Activated CD8-positive, alpha-beta T cell treated with anti-CD3 and anti-CD28 coated beads, Interleukin-2, amount 10 ng/mL, durations not matched to agents 7 days and 5 days (primary cell): ENCODE results near the gene DIPK1B. TPM values are rescaled to one million over a fixed set of nuclear protein-coding genes. Genes with fewer than 3 reads are reported as not detected.
"Not testable (repeated sequence)": the region's sequence is repeated elsewhere in the genome, so short reads cannot be mapped to it uniquely, and the experiment has no call there.

ENCODE experiments used
- ATAC-seq: fragments of 150-1000 bp; cut with Tn5 transposase; one replicate; pipeline ENCODE4 v1.10.0; 2021; ENCODE audit warnings: moderate library complexity
- CTCF ChIA-PET: fragments of 350-600 bp; sonication (Branson Sonifier 250); formaldehyde crosslinking; loops from one replicate; lab custom pipeline; 2021; ENCODE audit warnings: antibody characterized with exemption; lab: Charles Lee
- POLR2A ChIA-PET: fragments of 350-600 bp; sonication (Branson Sonifier 250); formaldehyde crosslinking; loops from one replicate; lab custom pipeline; 2021; ENCODE audit warnings: antibody characterized with exemption; lab: Charles Lee
- DNase-seq: peaks from one replicate; pipeline ENCODE4 v3.0.0-alpha.2; 2020
- H3K27ac Mint-ChIP-seq: one replicate; pipeline ENCODE4 v1.8.0; 2021; ENCODE audit warnings: mild to moderate bottlenecking, mixed read lengths
- H3K27me3 Mint-ChIP-seq: one replicate; pipeline ENCODE4 v1.8.0; 2021; ENCODE audit warnings: low read depth, mixed read lengths
- H3K36me3 Mint-ChIP-seq: one replicate; pipeline ENCODE4 v1.8.0; 2021; ENCODE audit warnings: low read depth, mixed read lengths
- H3K4me1 Mint-ChIP-seq: one replicate; pipeline ENCODE4 v1.8.0; 2021; ENCODE audit warnings: low read depth, mixed read lengths
- H3K4me3 Mint-ChIP-seq: one replicate; pipeline ENCODE4 v1.8.0; 2021; ENCODE audit warnings: mild to moderate bottlenecking, mixed read lengths
- H3K9me3 Mint-ChIP-seq: one replicate; pipeline ENCODE4 v1.8.0; 2022; ENCODE audit warnings: mixed read lengths; ENCODE audit not compliant: insufficient read depth
- total RNA-seq, 2 experiments: library from RNA; stranded (reverse); gene quantifications; one replicate each; pipeline ENCODE4 v1.2.3, GENCODE V29; 2021

The DIPK1B gene
- total RNA-seq, 2 experiments from 2014 or later = 0.16 TPM; not detected in 1

DNA sequence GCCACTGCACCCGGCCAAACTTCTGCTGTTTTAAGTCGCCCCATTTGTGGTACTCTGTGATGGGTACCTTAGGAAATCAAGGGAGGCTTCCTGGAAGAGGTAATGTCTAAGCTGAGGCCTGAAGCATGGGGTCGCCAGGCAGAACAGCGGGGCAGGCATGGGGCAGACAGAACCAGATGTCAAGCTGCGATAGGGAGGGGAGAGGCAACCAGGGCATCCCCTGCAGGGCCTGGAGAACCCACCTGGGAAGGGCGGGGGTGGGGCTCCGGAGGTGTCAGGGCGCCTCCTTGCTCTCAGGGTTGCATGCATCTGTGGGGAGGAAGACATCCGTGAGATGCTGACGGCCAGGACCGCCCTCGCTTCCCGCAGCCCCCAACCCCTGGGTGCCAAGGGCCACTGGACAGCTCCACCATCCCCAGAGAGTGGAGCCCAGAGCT is 49.2 kb downstream of the DIPK1B start:
- no peak for ATAC-seq
- no peak for DNase-seq
- no peaks in the 10 kb centered on the region for H3K9me3 Mint-ChIP-seq
- no peaks in the 10 kb centered on the region for H3K36me3 Mint-ChIP-seq
- H3K27ac Mint-ChIP-seq = no peak overlapping the region
- peaks cover 6% of the 10 kb centered on the region for H3K4me1 Mint-ChIP-seq
- no peak overlapping the region for H3K4me3 Mint-ChIP-seq
- H3K27me3 Mint-ChIP-seq = no peaks in the 10 kb centered on the region
- POLR2A ChIA-PET = no interaction called here
- CTCF ChIA-PET = interaction anchor here (1.9 to 2.2 kb wide), 2 partner anchors 11 to 16 kb away, joined by 8 to 9 read pairs; no protein-coding TSS in a partner anchor

DNA sequence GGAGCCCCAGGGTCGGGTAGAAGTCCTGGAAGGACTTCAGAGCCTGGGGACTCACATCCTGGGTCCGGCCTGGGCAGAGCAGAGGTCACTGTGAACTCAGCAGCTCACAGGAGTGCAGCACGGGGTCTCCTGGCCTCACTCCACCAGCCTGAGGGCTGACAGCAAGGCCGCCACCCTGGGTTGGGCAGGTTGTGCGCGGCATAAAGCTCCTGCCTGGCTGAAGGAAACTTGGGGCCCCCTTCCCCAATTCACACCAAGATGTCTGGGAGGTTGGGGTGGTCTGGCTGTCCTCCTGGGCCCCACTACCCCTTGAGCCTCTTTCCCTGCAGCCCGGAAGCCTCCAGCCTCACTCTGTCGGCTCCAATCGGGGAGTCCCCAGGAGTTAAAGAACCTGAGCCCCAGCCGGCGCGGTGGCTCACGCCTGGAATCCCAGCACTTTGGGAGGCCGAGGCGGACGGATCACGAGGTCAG is 49.9 kb downstream of the DIPK1B start:
- Mint-ChIP-seq H3K9me3 (no peaks in the 10 kb centered on the region), H3K36me3 (no peaks in the 10 kb centered on the region), H3K27me3 (no peaks in the 10 kb centered on the region), H3K4me3 (no peak overlapping the region), H3K27ac (no peak overlapping the region), H3K4me1 (peaks cover 11% of the 10 kb centered on the region)
- no peak for ATAC-seq
- ChIA-PET CTCF (no interaction called here), POLR2A (no interaction called here)
- DNase-seq = no peak

- POLR2A ChIA-PET = no interaction called here
- Mint-ChIP-seq H3K4me3 (no peak overlapping the region), H3K27ac (no peak overlapping the region), H3K27me3 (no peaks in the 10 kb centered on the region), H3K4me1 (peaks cover 11% of the 10 kb centered on the region), H3K9me3 (no peaks in the 10 kb centered on the region), H3K36me3 (no peaks in the 10 kb centered on the region)
- DNase-seq (peak; percentile 57), ATAC-seq (peak; percentile 50)
- CTCF ChIA-PET = interaction anchor here (1.0 kb wide), 1 partner anchor 34 kb away, joined by 3 read pairs; no protein-coding TSS in a partner anchor
Measured at GRCh38 chr9:136762915-136763648, 50.7 kb downstream of the DIPK1B start.

GRCh38 chr9:136763649-136764035 is 51.3 kb downstream of the DIPK1B start:
- ATAC-seq (no peak), DNase-seq (no peak)
- POLR2A ChIA-PET = interaction anchor here (1.4 kb wide), 1 partner anchor 36 kb away, joined by 5 read pairs; no protein-coding TSS in a partner anchor
- Mint-ChIP-seq H3K4me1 (peaks cover 11% of the 10 kb centered on the region), H3K36me3 (no peaks in the 10 kb centered on the region), H3K4me3 (no peak overlapping the region), H3K27me3 (no peaks in the 10 kb centered on the region), H3K27ac (no peak overlapping the region), H3K9me3 (no peaks in the 10 kb centered on the region)
- CTCF ChIA-PET = interaction anchor here (1.0 kb wide), 1 partner anchor 35 kb away, joined by 3 read pairs; no protein-coding TSS in a partner anchor

DNA sequence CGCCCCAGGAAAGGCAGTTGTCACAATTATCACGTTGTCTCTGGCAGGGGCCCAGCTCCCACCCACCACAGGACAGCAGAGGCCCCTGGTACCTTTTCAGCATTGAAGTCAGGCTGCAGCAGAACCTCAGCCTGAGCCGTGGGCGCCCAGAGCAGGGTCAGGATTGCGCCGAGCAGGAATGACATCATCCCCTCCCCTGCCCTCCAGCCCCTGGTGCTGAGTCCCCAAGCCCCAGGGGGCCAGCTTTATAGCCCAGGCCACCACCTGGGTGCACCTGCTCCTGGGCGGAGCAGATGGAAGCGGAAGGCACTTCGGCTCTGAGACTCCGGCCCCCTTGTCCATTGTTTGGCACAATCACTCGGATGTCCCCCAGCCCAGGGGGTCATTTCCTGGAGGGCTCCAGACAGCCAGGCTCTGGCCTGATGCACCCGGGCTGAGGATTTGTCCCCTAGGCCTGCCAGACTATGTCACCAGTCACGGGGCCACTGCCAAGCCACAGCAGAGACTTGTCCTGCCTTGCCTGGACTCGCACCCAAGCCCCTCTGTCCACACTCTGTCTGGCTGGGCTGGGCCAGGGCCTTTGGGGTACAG is 52.0 kb downstream of the DIPK1B start, which contains the start of gene LCN15:
TSS of gene LCN15 (minus strand) at position 218 of the 591 bp plus-strand sequence. CDS start at position 188, 30 bp downstream.
- ATAC-seq = no peak
- ChIA-PET POLR2A (interaction anchor here (1.4 kb wide), 1 partner anchor 37 kb away, joined by 5 read pairs; no protein-coding TSS in a partner anchor), CTCF (no interaction called here)
- H3K27me3 Mint-ChIP-seq = no peaks in the 10 kb centered on the region
- no peak within 1 kb of the TSS for H3K27ac Mint-ChIP-seq
- H3K4me1 Mint-ChIP-seq = peaks cover 11% of the 10 kb centered on the region
- no peaks in the 10 kb centered on the region for H3K36me3 Mint-ChIP-seq
- no peaks in the 10 kb centered on the region for H3K9me3 Mint-ChIP-seq
- H3K4me3 Mint-ChIP-seq = no peak within 1 kb of the TSS
- no peak for DNase-seq

GRCh38 chr9:136765041-136765440 is 52.7 kb downstream of the DIPK1B start:
- H3K36me3 Mint-ChIP-seq = no peaks in the 10 kb centered on the region
- peaks cover 11% of the 10 kb centered on the region for H3K4me1 Mint-ChIP-seq
- no peaks in the 10 kb centered on the region for H3K9me3 Mint-ChIP-seq
- no peak for ATAC-seq
- H3K27ac Mint-ChIP-seq = no peak overlapping the region
- no peak for DNase-seq
- ChIA-PET POLR2A (interaction anchor here (1.4 kb wide), 1 partner anchor 37 kb away, joined by 5 read pairs; no protein-coding TSS in a partner anchor), CTCF (no interaction called here)
- H3K27me3 Mint-ChIP-seq = no peaks in the 10 kb centered on the region
- H3K4me3 Mint-ChIP-seq = no peak overlapping the region

- ChIA-PET CTCF (interaction anchor here (0.9 to 1.7 kb wide), 5 partner anchors 8 to 269 kb away, joined by 3 to 6 read pairs (median 4); partner anchors contain the start of gene LCN8), POLR2A (interaction anchor here (1.2 kb wide), 1 partner anchor 39 kb away, joined by 4 read pairs; no protein-coding TSS in a partner anchor)
- H3K27ac Mint-ChIP-seq, DNase-seq, ATAC-seq, H3K27me3 Mint-ChIP-seq, H3K9me3 Mint-ChIP-seq, H3K4me3 Mint-ChIP-seq, H3K36me3 Mint-ChIP-seq: not testable (repeated sequence)
- H3K4me1 Mint-ChIP-seq = peaks cover 11% of the 10 kb centered on the region
Measured at GRCh38 chr9:136765745-136766409, 53.5 kb downstream of the DIPK1B start.

DNA sequence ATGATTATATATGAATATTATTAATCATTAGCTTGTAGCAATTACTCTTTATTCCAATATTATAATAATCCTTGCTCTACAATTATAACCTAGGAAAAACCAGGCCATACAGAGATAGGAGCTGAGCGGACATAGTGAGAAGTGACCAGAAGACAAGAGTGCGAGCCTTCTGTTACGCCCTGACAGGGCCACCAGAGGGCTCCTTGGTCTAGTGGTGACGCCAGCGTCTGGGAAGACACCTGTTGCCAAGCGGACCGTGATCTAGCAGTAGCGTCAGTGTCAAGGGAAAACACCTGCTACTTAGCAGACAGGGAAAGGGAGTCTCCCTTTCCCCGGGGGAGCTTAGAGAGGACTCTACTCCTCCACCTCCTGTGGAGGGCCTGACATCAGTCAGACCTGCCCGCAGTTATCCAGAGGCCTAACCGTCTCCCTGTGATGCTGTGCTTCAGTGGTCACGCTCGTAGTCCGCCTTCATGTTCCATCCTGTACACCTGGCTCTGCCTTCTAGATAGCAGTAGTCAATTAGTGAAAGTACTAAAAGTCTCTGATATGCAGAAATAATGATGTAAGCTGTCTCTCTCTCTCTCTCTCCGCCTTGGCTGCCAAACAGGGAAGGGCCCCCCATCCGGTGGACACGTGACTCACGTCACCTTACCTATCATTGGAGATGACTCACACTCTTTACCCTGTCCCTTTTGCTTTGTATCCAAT is 54.2 kb downstream of the DIPK1B start:
- H3K4me3 Mint-ChIP-seq, H3K27ac Mint-ChIP-seq, ATAC-seq, H3K9me3 Mint-ChIP-seq, H3K27me3 Mint-ChIP-seq, H3K36me3 Mint-ChIP-seq: not testable (repeated sequence)
- POLR2A ChIA-PET = interaction anchor here (0.6 to 1.2 kb wide), 2 partner anchors 37 to 40 kb away, joined by 3 to 4 read pairs; no protein-coding TSS in a partner anchor
- CTCF ChIA-PET = interaction anchor here (0.9 to 1.7 kb wide), 5 partner anchors 9 to 268 kb away, joined by 3 to 6 read pairs (median 4); partner anchors contain the start of gene LCN8
- peaks cover 11% of the 10 kb centered on the region for H3K4me1 Mint-ChIP-seq
- DNase-seq = peak; percentile 58

DNA sequence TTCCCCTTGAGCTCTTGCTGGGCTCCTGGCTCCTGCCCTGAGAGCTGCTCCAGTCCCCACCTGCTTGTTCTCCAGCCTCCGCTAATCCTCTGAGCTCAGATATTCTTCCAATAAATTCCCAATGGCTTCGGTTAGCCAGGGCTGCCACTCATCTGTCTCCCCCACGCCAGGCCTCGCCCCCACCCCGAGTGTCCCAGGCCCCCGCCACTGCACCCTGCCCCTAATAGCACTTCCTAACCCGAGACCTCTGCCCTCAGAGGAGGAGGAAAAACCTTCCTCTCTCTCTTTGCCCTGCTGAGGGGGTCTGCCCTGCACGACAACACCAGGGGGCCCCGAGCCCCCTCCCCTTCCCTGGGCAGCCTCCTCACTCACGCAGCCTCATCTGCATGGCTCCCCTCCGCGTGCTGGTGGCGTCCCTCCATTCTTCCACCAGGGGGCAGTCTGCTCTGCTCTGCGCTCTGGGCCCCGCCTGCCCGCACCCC is 57.4 kb downstream of the DIPK1B start:
- Mint-ChIP-seq H3K4me1 (peaks cover 17% of the 10 kb centered on the region), H3K27ac (no peak overlapping the region), H3K36me3 (no peaks in the 10 kb centered on the region), H3K27me3 (no peaks in the 10 kb centered on the region), H3K4me3 (no peak overlapping the region), H3K9me3 (peaks cover 5% of the 10 kb centered on the region)
- ChIA-PET CTCF (interaction anchor here (0.8 to 1.2 kb wide), 3 partner anchors 8 to 42 kb away, joined by 4 to 5 read pairs (median 5); no protein-coding TSS in a partner anchor), POLR2A (no interaction called here)
- ATAC-seq (peak; percentile 78), DNase-seq (peak; percentile 65)

DNA sequence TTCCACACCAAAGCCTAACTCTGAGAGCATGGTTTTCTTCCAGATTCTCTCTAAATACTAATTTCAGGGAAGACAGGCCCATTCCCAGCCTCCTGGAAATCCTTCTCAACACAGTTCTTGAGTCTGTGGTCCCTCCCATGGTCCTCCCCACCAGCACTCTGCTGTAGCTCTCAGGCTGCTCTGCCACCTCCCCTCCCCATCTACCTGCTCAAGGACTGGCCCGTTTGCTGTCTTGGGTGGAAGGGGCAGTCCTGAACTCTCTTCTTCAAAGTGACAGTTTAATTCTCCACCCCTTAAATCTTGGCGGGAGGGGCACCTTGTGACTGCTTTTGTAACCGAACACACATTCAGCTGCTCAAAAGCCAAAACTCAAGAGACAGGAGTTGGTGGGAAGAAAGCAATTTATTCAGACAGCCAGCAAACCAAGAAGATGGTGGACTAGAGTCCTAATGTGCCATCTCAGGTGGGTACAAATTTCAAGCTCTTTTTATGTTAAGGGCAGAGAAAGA is 59.6 kb downstream of the DIPK1B start:
- H3K27me3 Mint-ChIP-seq = peaks cover under 1% of the 10 kb centered on the region
- no peak for DNase-seq
- no peak overlapping the region for H3K4me3 Mint-ChIP-seq
- H3K4me1 Mint-ChIP-seq = peaks cover 7% of the 10 kb centered on the region
- no peak overlapping the region for H3K27ac Mint-ChIP-seq
- CTCF ChIA-PET = interaction anchor here (1.2 kb wide), 2 partner anchors 12 to 45 kb away, joined by 3 read pairs; no protein-coding TSS in a partner anchor
- H3K9me3 Mint-ChIP-seq = peaks cover 5% of the 10 kb centered on the region
- POLR2A ChIA-PET = no interaction called here
- no peak for ATAC-seq
- no peaks in the 10 kb centered on the region for H3K36me3 Mint-ChIP-seq
